ENCODE data around the gene MTIF3.

Gene MTIF3

DNA sequence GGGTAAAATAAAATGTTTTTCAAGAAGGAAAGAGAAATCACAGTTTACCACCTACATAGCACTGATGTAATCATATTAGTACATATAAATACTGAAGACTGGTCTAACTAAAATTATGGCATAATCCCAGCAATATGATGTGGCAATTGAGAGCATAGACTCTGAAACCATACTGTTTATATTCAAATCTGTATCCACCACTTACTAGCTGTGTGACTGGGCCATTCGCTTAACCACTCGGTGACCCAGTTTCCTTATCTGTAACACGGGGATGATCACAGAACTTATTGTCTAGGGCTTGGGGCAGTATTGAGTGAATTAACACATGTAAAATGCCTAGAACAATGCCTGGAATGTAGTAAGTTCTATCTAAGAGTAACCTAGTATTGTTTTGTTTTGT lies 39.0 kb downstream of the MTIF3 start:
- H3K36me3 ChIP-seq (ENCODE audit: insufficient read depth, low read length) = no peaks in the 10 kb centered on the region
- H3K4me3 ChIP-seq = no peak overlapping the region
- H3K27ac ChIP-seq = no peak overlapping the region
- no peak for TF ChIP-seq FOXP2 (optimal IDR thresholded peaks at IDR 0.05; ENCODE audit: control extremely low read depth, extremely low read length, insufficient read depth)
- no peak for TF ChIP-seq POLR2AphosphoS5 (IDR thresholded peaks at IDR 0.05; ENCODE audit: borderline replicate concordance, low read depth, low read length)
- no peak for TF ChIP-seq EZH2 (IDR thresholded peaks at IDR 0.05)
- no peaks in the 10 kb centered on the region for H3K9me3 ChIP-seq (ENCODE audit: low read depth, low read length)
- DNase-seq (ENCODE audit: low read depth, low spot score) = no peak
- H3K9ac ChIP-seq (ENCODE audit: insufficient read length) = no peak overlapping the region

- Histone ChIP-seq H3K4me3 (no peak overlapping the region), H3K9me3 (ENCODE audit: low read depth, low read length) (no peaks in the 10 kb centered on the region), H3K27ac (no peak overlapping the region), H3K9ac (ENCODE audit: insufficient read length) (no peak overlapping the region), H3K36me3 (ENCODE audit: insufficient read depth, low read length) (no peaks in the 10 kb centered on the region)
- no peak for DNase-seq (ENCODE audit: low read depth, low spot score)
- TF ChIP-seq POLR2AphosphoS5 (IDR thresholded peaks at IDR 0.05; ENCODE audit: borderline replicate concordance, low read depth, low read length) (no peak), FOXP2 (optimal IDR thresholded peaks at IDR 0.05; ENCODE audit: control extremely low read depth, extremely low read length, insufficient read depth) (no peak), EZH2 (IDR thresholded peaks at IDR 0.05) (no peak)
These were observed 41.4 kb downstream of the MTIF3 start for GRCh38 chr13:27409013-27409412.

GRCh38 chr13:27408074-27408473 lies 42.3 kb downstream of the MTIF3 start:
- H3K36me3 ChIP-seq (ENCODE audit: insufficient read depth, low read length) = no peaks in the 10 kb centered on the region
- TF ChIP-seq FOXP2 (optimal IDR thresholded peaks at IDR 0.05; ENCODE audit: control extremely low read depth, extremely low read length, insufficient read depth) (no peak), EZH2 (IDR thresholded peaks at IDR 0.05) (no peak)
- no peak overlapping the region for H3K9ac ChIP-seq (ENCODE audit: insufficient read length)
- no peak overlapping the region for H3K27ac ChIP-seq
- DNase-seq (ENCODE audit: low read depth, low spot score) = no peak
- no peak overlapping the region for H3K4me3 ChIP-seq
- H3K9me3 ChIP-seq (ENCODE audit: low read depth, low read length) = no peaks in the 10 kb centered on the region

DNA sequence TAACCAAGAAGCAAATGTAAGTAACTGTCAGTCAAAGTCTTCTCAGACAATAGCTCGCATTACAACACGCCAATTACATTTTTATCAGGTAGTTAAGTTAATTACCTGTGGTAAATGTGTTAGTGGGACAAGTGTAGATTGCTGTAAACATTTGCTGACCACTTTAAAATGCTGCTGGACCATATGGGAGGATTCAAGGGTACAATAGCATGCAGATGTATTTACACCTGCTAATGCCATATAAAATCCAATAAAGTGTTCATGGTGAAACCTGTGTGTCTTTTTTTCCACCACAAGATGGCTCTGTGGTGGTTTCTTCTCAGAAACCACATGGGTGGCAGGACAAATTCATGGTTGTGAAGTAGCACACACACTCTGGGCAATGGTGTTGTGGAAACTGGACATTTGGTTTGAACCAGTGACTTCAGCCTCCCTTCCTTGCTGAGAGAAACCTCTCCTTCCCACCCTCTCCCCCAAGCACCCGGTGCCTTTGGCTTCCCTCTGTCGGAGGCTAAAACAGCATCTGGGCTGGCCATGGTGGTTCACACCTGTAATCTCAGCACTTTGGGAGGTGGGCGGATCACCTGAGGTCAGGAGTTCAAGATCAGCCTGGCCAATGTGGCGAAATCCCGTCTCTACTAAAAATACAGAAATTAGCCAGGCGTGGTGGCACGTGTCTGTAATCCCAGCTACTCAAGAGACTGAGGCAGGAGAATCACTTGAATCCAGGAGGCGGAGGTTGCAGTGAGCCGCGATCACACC lies 44.0 kb downstream of the MTIF3 start:
- no peaks in the 10 kb centered on the region for H3K9me3 ChIP-seq (ENCODE audit: low read depth, low read length)
- H3K9ac ChIP-seq (ENCODE audit: insufficient read length) = no peak overlapping the region
- no peaks in the 10 kb centered on the region for H3K36me3 ChIP-seq (ENCODE audit: insufficient read depth, low read length)
- TF ChIP-seq EZH2 (IDR thresholded peaks at IDR 0.05) = no peak
- no peak for TF ChIP-seq POLR2AphosphoS5 (IDR thresholded peaks at IDR 0.05; ENCODE audit: borderline replicate concordance, low read depth, low read length)
- no peak for TF ChIP-seq FOXP2 (optimal IDR thresholded peaks at IDR 0.05; ENCODE audit: control extremely low read depth, extremely low read length, insufficient read depth)
- H3K4me3 ChIP-seq = no peak overlapping the region
- H3K27ac ChIP-seq = no peak overlapping the region
- no peak for DNase-seq (ENCODE audit: low read depth, low spot score)

DNA sequence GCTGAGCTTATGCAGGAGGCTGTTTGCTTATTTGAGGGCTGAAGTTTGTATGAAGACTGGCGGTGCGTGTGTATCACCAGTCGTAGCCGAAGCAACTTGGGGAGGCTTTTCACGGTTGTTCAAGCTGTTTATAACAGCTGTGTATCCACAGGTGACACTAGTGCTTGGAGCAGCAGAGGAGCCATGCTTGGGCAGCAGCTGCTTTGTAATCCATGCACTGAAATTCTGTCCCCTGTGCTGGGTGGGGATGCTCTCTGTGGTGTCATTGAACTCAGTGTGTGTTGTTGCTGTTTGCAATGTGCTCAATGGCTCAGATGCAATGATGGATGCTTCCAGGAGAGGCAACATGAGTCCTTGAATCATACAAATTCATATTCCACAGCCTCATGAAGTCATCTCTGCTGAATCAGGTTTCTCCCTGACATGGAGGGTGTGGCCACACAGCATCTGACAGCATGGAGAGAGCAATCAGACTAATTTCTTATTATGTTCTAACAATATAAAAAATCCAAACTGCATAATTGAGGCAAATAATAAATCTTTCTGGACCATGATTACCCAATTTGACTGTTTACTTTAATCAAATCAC lies 44.7 kb downstream of the MTIF3 start:
- Histone ChIP-seq H3K36me3 (ENCODE audit: insufficient read depth, low read length) (no peaks in the 10 kb centered on the region), H3K9me3 (ENCODE audit: low read depth, low read length) (no peaks in the 10 kb centered on the region), H3K9ac (ENCODE audit: insufficient read length) (no peak overlapping the region), H3K27ac (no peak overlapping the region), H3K4me3 (no peak overlapping the region)
- DNase-seq (ENCODE audit: low read depth, low spot score) = no peak
- TF ChIP-seq FOXP2 (optimal IDR thresholded peaks at IDR 0.05; ENCODE audit: control extremely low read depth, extremely low read length, insufficient read depth) (no peak), EZH2 (IDR thresholded peaks at IDR 0.05) (no peak), POLR2AphosphoS5 (IDR thresholded peaks at IDR 0.05; ENCODE audit: borderline replicate concordance, low read depth, low read length) (no peak)

DNA sequence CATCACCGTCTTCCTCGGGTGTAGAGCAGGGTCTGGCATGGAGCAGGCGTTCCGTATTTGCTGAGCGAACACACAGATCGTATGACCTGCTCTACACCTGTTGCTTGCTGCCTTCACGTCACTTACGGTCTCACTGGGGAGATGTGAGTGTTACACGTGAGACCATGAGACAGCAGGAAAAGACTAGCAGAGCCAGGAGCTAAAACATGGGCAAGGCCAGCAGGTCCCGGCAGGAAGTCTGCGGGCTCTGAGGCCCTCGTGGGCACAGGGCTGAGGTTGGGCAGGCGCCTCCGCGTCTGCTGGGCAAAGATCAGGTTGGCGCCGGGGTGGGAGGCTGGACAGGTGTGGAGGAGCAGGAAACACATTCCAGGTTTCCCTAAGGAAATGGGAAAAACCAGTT lies 45.7 kb downstream of the MTIF3 start:
- Histone ChIP-seq H3K27ac (no peak overlapping the region), H3K4me3 (no peak overlapping the region), H3K9ac (ENCODE audit: insufficient read length) (no peak overlapping the region), H3K36me3 (ENCODE audit: insufficient read depth, low read length) (no peaks in the 10 kb centered on the region), H3K9me3 (ENCODE audit: low read depth, low read length) (no peaks in the 10 kb centered on the region)
- TF ChIP-seq FOXP2 (optimal IDR thresholded peaks at IDR 0.05; ENCODE audit: control extremely low read depth, extremely low read length, insufficient read depth) (no peak), POLR2AphosphoS5 (IDR thresholded peaks at IDR 0.05; ENCODE audit: borderline replicate concordance, low read depth, low read length) (no peak), EZH2 (IDR thresholded peaks at IDR 0.05) (no peak)
- DNase-seq (ENCODE audit: low read depth, low spot score) = no peak

DNA sequence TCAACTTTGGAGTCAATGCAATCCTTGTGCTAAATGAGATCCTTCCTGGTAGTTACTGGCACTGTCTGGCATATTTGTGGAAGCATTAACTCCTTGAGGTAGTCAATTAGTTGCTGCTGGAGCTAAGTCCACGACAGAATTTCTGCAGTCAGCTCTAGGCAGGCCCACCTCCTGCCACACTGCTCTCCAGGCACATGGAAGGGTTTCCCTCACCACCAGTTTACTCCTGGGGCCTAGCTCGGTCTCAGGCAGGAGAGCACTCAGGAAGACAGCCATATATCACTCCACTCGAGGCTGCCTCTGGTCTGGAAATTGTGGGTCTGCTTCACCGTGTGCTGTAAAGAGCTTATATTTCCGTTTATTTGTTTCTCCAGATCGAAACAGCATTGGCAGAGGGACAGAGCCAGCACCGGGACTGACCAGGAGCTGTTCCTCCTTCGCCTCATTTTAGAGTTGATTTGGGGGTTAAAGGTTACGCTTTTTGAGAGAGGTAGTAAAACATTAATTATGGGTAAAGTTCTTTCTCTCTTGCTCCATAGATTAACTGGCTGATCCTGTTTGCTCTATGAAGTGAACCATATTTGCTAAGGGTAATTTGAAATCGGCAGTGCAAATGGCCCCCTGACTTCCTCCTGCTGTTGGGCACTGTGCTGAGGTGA lies 46.5 kb downstream of the MTIF3 start:
- Histone ChIP-seq H3K9ac (ENCODE audit: insufficient read length) (no peak overlapping the region), H3K4me3 (no peak overlapping the region), H3K36me3 (ENCODE audit: insufficient read depth, low read length) (no peaks in the 10 kb centered on the region), H3K9me3 (ENCODE audit: low read depth, low read length) (no peaks in the 10 kb centered on the region), H3K27ac (no peak overlapping the region; the same call in 1 of the 2 replicates)
- DNase-seq (ENCODE audit: low read depth, low spot score) = no peak
- TF ChIP-seq FOXP2 (optimal IDR thresholded peaks at IDR 0.05; ENCODE audit: control extremely low read depth, extremely low read length, insufficient read depth) (no peak), EZH2 (IDR thresholded peaks at IDR 0.05) (no peak), POLR2AphosphoS5 (IDR thresholded peaks at IDR 0.05; ENCODE audit: borderline replicate concordance, low read depth, low read length) (no peak)

GRCh38 chr13:27403203-27403678 lies 47.1 kb downstream of the MTIF3 start:
- no peak for TF ChIP-seq FOXP2 (optimal IDR thresholded peaks at IDR 0.05; ENCODE audit: control extremely low read depth, extremely low read length, insufficient read depth)
- no peak for TF ChIP-seq POLR2AphosphoS5 (IDR thresholded peaks at IDR 0.05; ENCODE audit: borderline replicate concordance, low read depth, low read length)
- TF ChIP-seq EZH2 (IDR thresholded peaks at IDR 0.05) = no peak
- Histone ChIP-seq H3K9me3 (ENCODE audit: low read depth, low read length) (no peaks in the 10 kb centered on the region), H3K27ac (no peak overlapping the region; the same call in 1 of the 2 replicates), H3K36me3 (ENCODE audit: insufficient read depth, low read length) (no peaks in the 10 kb centered on the region), H3K4me3 (no peak overlapping the region), H3K9ac (ENCODE audit: insufficient read length) (no peak overlapping the region)
- no peak for DNase-seq (ENCODE audit: low read depth, low spot score)

Measured in SK-N-MC (cell line).